Measurements from ENCODE around the gene HNRNPUL2. TPM values are rescaled to one million over a fixed set of nuclear protein-coding genes. Genes with fewer than 3 reads are reported as not detected.
"Not testable (repeated sequence)": the region's sequence is repeated elsewhere in the genome, so short reads cannot be mapped to it uniquely, and the experiment has no call there.

HNRNPUL2 gene
- total RNA-seq, 1 donor: 13.3 TPM

DNA sequence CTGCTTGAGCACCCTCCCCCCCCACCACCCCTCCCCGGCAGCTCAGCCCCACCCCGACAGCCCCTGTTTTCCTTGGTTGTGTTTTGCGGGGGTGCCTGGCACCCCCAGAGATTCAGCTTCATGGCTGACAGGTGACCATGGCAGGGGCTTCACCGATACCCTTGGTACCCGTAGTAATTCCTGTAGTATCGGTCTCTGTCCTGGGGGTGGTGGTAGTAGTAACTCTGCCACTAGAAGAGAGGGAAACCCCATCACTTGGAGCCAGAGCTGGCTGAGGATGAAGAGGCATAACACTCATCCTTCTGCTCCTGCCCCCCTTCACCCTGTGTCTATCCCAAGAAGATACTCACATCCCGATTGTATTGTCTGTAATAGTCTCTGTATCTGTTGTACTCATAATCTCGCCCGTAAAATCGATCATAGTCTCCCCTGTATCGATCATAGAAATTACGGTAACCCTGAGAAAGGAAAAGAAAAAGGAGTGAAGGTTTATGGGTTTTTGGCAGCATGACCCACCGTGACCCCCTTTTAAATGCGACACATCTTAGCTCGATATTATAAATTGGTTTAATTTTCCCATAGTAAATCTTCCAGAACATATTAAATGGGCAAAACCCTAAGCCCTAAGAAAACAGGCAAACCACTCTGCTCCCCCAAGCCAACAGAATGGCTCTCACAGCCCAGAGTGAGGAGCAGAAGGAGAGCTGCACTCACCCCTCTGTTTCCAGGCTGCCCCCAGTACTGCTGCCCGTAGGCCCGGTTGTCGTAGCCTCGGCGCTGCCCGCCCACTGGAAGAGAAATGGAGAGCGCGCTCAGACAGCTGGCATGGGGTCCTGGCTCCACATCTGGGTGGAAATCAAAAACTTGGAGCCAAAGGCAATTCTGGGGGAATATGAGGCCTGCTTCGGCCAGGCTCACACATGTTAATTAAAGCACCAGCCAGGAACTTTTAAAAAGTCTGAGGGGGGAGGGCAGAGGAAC lies 11.8 kb downstream of the HNRNPUL2 start:
- no peak overlapping the region for H3K4me3 ChIP-seq (ENCODE audit: low read length)
- H3K27me3 ChIP-seq (ENCODE audit: insufficient read depth, low read length): no peaks in the 10 kb centered on the region
- H3K9me3 ChIP-seq (ENCODE audit: low read depth, low read length): no peaks in the 10 kb centered on the region
- peaks cover 10% of the 10 kb centered on the region for H3K4me1 ChIP-seq (ENCODE audit: insufficient read depth, low read length)

GRCh38 chr11:62713343-62713742 lies 13.9 kb downstream of the HNRNPUL2 start:
- peaks cover 24% of the 10 kb centered on the region for H3K4me1 ChIP-seq (ENCODE audit: insufficient read depth, low read length)
- H3K4me3 ChIP-seq (ENCODE audit: low read length): no peak overlapping the region
- H3K9me3 ChIP-seq (ENCODE audit: low read depth, low read length): no peaks in the 10 kb centered on the region
- no peaks in the 10 kb centered on the region for H3K27me3 ChIP-seq (ENCODE audit: insufficient read depth, low read length)

DNA sequence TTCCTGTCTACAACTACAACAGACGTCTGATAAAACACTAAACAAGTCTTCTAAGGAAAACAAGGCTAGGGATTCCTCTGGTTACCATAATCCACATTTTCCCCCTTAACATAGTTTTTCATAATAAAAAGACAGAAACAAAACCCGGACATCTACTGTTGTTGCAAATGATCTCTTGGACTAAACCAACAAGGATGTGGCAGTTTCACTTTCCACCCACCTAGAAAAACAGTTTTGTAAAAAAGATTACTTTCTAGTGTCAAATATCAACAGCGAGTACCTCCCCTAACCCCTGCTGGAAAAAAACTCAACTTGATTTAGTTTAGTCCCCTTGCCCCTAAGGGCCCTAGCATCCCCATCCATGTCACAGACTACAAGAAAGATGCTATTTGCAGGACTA lies 14.4 kb downstream of the HNRNPUL2 start:
- peaks cover 29% of the 10 kb centered on the region for H3K4me1 ChIP-seq (ENCODE audit: insufficient read depth, low read length)
- no peaks in the 10 kb centered on the region for H3K9me3 ChIP-seq (ENCODE audit: low read depth, low read length)
- no peaks in the 10 kb centered on the region for H3K27me3 ChIP-seq (ENCODE audit: insufficient read depth, low read length)
- H3K4me3 ChIP-seq (ENCODE audit: low read length): no peak overlapping the region

GRCh38 chr11:62712276-62712812 lies 14.9 kb downstream of the HNRNPUL2 start:
- no peaks in the 10 kb centered on the region for H3K9me3 ChIP-seq (ENCODE audit: low read depth, low read length)
- peaks cover 34% of the 10 kb centered on the region for H3K4me1 ChIP-seq (ENCODE audit: insufficient read depth, low read length)
- no peaks in the 10 kb centered on the region for H3K27me3 ChIP-seq (ENCODE audit: insufficient read depth, low read length)
- no peak overlapping the region for H3K4me3 ChIP-seq (ENCODE audit: low read length)

DNA sequence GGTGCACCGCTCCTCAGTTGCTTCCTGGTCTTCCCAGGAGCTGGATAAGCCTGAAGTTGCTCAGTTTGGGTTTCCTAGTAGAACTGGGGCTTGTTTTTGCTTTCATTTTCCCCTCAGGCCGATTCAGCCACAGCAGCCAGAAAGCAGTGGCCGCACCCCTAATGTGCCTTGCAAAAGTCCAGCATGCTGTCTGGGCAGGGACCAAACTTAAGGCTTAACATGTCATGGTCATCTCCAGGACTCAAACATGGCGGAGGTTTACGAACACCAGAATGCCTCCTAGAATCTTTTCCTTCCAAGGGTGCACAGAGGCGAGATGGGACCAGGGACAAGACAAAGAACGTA lies 17.3 kb downstream of the HNRNPUL2 start:
- H3K4me3 ChIP-seq (ENCODE audit: low read length): peak overlapping the region; percentile 67
- no peaks in the 10 kb centered on the region for H3K9me3 ChIP-seq (ENCODE audit: low read depth, low read length)
- peaks cover 54% of the 10 kb centered on the region for H3K4me1 ChIP-seq (ENCODE audit: insufficient read depth, low read length)
- H3K27me3 ChIP-seq (ENCODE audit: insufficient read depth, low read length): no peaks in the 10 kb centered on the region

DNA sequence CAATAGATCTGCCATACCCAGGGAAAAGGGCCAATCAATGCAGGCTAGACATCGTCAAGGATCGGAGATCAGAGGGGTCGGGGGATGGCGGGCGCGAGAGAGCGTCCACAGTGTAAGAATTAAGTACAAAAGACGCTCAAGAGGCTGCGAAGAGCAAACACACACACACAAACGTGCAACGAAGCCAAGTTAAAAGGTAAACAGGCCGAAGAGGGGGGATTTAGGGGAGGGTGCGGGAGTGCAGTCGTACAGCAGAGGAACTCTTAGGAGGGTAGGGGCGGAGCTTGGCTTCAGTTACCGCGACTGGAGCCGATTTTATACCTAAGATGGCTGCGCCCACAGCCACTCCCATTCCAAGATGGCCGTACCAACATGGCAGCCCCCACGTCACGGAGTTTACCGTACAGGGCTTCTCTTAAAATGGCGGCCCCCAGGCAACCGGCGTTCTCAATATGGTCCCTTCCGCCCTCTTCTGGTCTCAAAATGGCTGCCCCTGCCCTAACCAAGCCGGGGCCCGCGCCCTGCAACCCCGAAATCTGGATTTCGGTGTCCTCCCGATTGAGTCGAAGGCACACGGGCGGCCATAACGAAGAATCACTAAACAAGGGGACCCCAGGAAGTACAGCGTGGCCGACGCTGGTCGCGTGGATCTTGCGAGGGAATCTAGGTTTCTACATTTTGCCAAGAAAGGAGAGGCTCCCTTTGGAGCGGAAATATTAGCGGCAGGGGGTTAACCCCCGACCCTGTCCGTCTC lies 17.8 kb downstream of the HNRNPUL2 start:
- Histone ChIP-seq H3K9me3 (ENCODE audit: low read depth, low read length) (no peaks in the 10 kb centered on the region), H3K27me3 (ENCODE audit: insufficient read depth, low read length) (no peaks in the 10 kb centered on the region), H3K4me3 (ENCODE audit: low read length) (peak overlapping the region; percentile 67), H3K4me1 (ENCODE audit: insufficient read depth, low read length) (peaks cover 59% of the 10 kb centered on the region)

GRCh38 chr11:62708793-62709192 lies 18.5 kb downstream of the HNRNPUL2 start:
- no peaks in the 10 kb centered on the region for H3K27me3 ChIP-seq (ENCODE audit: insufficient read depth, low read length)
- no peaks in the 10 kb centered on the region for H3K9me3 ChIP-seq (ENCODE audit: low read depth, low read length)
- peak overlapping the region; percentile 67 for H3K4me3 ChIP-seq (ENCODE audit: low read length)
- peaks cover 65% of the 10 kb centered on the region for H3K4me1 ChIP-seq (ENCODE audit: insufficient read depth, low read length)

GRCh38 chr11:62708392-62708791 lies 18.9 kb downstream of the HNRNPUL2 start:
- Histone ChIP-seq H3K9me3 (ENCODE audit: low read depth, low read length) (no peaks in the 10 kb centered on the region), H3K4me1 (ENCODE audit: insufficient read depth, low read length) (peaks cover 67% of the 10 kb centered on the region), H3K27me3 (ENCODE audit: insufficient read depth, low read length) (no peaks in the 10 kb centered on the region), H3K4me3 (ENCODE audit: low read length) (no peak overlapping the region)

DNA sequence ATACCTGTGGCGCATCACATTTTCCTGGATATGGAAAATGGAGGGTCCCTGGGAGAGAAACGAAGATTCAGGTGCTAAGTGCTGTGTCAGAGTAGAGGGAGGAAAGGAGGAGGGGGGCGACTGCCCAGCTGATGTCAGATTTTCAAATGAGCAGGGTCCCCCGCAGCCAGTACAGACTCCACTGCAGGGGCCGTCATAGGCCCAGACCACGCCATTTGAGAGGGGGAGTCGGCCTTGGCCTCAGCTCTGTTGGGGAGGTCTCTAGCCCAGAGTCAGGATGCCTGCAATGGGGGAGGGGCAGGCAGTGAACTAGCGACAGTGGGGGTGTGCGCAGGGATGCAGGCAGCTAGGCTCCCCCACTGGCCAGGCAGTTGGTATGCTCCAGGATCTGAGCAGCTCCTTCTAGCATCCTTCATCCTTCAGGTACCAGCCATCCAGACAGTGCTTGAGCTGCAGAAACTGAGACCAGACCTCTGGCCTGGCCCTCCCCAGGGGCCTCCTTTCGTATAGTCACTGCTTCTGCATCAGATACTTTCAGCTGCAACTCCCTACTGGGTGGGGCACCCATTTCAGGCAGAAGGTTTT lies 19.9 kb downstream of the HNRNPUL2 start, which contains the start of the genes BSCL2 and GNG3:
TSS of gene BSCL2 (minus strand) at position 148 of the 585 bp plus-strand sequence. CDS start 229 bp downstream, outside the sequence.
TSS of gene GNG3 (plus strand) at position 400 of the 585 bp plus-strand sequence. CDS start 620 bp downstream, outside the sequence.
- Histone ChIP-seq H3K4me3 (ENCODE audit: low read length) (peak within 1 kb of the TSS; percentile 61), H3K27me3 (ENCODE audit: insufficient read depth, low read length) (no peaks in the 10 kb centered on the region), H3K9me3 (ENCODE audit: low read depth, low read length) (no peaks in the 10 kb centered on the region), H3K4me1 (ENCODE audit: insufficient read depth, low read length) (peaks cover 76% of the 10 kb centered on the region)

- Histone ChIP-seq H3K27me3 (ENCODE audit: insufficient read depth, low read length) (no peaks in the 10 kb centered on the region), H3K4me1 (ENCODE audit: insufficient read depth, low read length) (peaks cover 76% of the 10 kb centered on the region), H3K4me3 (ENCODE audit: low read length) (no peak overlapping the region), H3K9me3 (ENCODE audit: low read depth, low read length) (no peaks in the 10 kb centered on the region)
Measured at GRCh38 chr11:62706850-62707247, 20.4 kb downstream of the HNRNPUL2 start.

GRCh38 chr11:62705880-62706849 lies 21.1 kb downstream of the HNRNPUL2 start:
- Histone ChIP-seq H3K27me3 (ENCODE audit: insufficient read depth, low read length) (no peaks in the 10 kb centered on the region), H3K9me3 (ENCODE audit: low read depth, low read length) (no peaks in the 10 kb centered on the region), H3K4me1 (ENCODE audit: insufficient read depth, low read length) (peaks cover 78% of the 10 kb centered on the region), H3K4me3 (ENCODE audit: low read length) (peak overlapping the region; percentile 61)

GRCh38 chr11:62705413-62705812 lies 21.8 kb downstream of the HNRNPUL2 start:
- H3K4me1 ChIP-seq (ENCODE audit: insufficient read depth, low read length): peaks cover 74% of the 10 kb centered on the region
- peak overlapping the region; percentile 61 for H3K4me3 ChIP-seq (ENCODE audit: low read length)
- no peaks in the 10 kb centered on the region for H3K27me3 ChIP-seq (ENCODE audit: insufficient read depth, low read length)
- H3K9me3 ChIP-seq (ENCODE audit: low read depth, low read length): no peaks in the 10 kb centered on the region

GRCh38 chr11:62703921-62704320 lies 23.3 kb downstream of the HNRNPUL2 start:
- not testable (repeated sequence) for H3K4me3 ChIP-seq (ENCODE audit: low read length); H3K9me3 ChIP-seq (ENCODE audit: low read depth, low read length); H3K27me3 ChIP-seq (ENCODE audit: insufficient read depth, low read length)
- peaks cover 66% of the 10 kb centered on the region for H3K4me1 ChIP-seq (ENCODE audit: insufficient read depth, low read length)

DNA sequence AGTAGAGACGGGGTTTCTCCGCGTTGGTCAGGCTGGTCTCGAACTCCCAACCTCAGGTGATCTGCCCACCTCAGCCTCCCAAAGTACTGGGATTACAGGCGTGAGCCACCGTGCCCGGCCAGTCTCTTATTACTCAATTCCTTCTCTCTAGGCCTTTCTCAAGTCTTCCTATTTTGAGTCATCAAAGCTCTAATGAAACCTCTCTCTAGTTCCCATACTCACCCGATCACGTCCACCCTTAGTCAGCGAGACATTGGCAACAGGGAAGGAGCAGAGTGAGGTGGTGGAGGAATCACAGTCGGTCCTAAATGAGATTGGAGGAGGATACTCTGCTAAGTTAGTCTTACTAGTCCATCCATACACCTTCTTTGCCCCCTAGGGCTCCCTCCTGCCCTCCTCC lies 25.0 kb downstream of the HNRNPUL2 start:
- H3K4me1 ChIP-seq (ENCODE audit: insufficient read depth, low read length): peaks cover 49% of the 10 kb centered on the region
- H3K9me3 ChIP-seq (ENCODE audit: low read depth, low read length): no peaks in the 10 kb centered on the region
- no peak overlapping the region for H3K4me3 ChIP-seq (ENCODE audit: low read length)
- H3K27me3 ChIP-seq (ENCODE audit: insufficient read depth, low read length): no peaks in the 10 kb centered on the region

Data from mononuclear cell (primary cell).